Parathyroid adenoma (tissue), 2 donors: ENCODE results near the gene RAPGEF1.

Experiments
- H2AFZ ChIP-seq: fragments of 300-600 bp; sonication (generic); one replicate; pipeline ENCODE4 v1.7.0; 2017; ENCODE audit warnings: antibody characterized with exemption, mild to moderate bottlenecking
- H3K27ac ChIP-seq: fragments of 300-600 bp; sonication (generic); one replicate; pipeline ENCODE4 v1.7.0; 2017
- H3K27me3 ChIP-seq: fragments of 300-600 bp; sonication (generic); one replicate; pipeline ENCODE4 v1.7.0; 2017; ENCODE audit warnings: low read length; ENCODE audit not compliant: control insufficient read depth, insufficient read depth
- H3K36me3 ChIP-seq: fragments of 300-600 bp; sonication (generic); one replicate; pipeline ENCODE4 v1.7.0; 2017; ENCODE audit warnings: low read length; ENCODE audit not compliant: control insufficient read depth, insufficient read depth
- H3K4me1 ChIP-seq: fragments of 300-600 bp; sonication (generic); one replicate; pipeline ENCODE4 v1.7.0; 2017; ENCODE audit warnings: control low read depth
- H3K4me2 ChIP-seq: fragments of 300-600 bp; sonication (generic); one replicate; pipeline ENCODE4 v1.7.0; 2017; ENCODE audit warnings: low read length
- H3K4me3 ChIP-seq: fragments of 300-600 bp; sonication (generic); one replicate; pipeline ENCODE4 v1.7.0; 2017; ENCODE audit warnings: low read depth, low read length
- H3K79me2 ChIP-seq: fragments of 300-600 bp; sonication (generic); one replicate; pipeline ENCODE4 v1.7.0; 2017; ENCODE audit warnings: control low read depth
- H3K9ac ChIP-seq: fragments of 300-600 bp; sonication (generic); one replicate; pipeline ENCODE4 v1.7.0; 2017; ENCODE audit warnings: mild to moderate bottlenecking
- H3K9me3 ChIP-seq: fragments of 300-600 bp; sonication (generic); one replicate; pipeline ENCODE4 v1.7.0; 2017; ENCODE audit warnings: low read length; ENCODE audit not compliant: control insufficient read depth
- TF ChIP-seq, protein P1 (sequence below): fragments of 300-600 bp; sonication (generic); IDR thresholded peaks from one replicate; pipeline ENCODE4 v1.7.0; 2017; ENCODE audit warnings: antibody characterized with exemption, mild to moderate bottlenecking
- donor health status: primary hyperparathyroidism.

RAPGEF1 gene

DNA sequence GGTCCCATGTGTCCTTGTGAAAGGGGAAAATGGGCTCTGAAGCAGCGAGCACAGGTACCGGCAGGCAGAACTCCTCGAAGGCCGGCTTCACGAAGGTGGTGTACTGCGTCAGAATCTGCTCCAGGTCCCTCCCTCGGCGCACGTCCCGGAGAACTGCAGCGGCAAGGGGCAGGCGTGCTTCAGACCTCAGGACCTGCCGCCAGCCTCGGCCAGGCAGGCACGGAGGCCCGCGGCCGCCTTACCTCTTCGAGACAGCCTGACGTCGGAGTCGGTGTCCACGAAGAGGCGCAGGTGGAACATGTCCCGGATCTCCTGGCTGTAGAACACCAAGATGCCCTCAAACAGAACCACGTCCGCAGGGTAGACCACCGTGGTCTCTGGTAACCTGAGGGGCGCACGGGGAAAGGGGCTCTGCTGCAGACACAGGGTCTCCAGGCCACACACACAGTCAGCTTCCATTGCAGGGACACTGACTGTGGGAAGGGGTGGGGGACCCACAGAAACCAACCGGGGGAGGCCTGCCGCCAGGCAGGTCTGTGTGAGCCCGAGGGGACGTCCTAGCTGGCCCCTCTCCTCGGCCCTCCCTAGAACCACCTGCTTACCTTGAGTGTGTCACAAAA lies 210.9 kb downstream of the RAPGEF1 start:
- no peaks in the 10 kb centered on the region for H3K27me3 ChIP-seq
- no peaks in the 10 kb centered on the region for H3K4me1 ChIP-seq
- H2AFZ ChIP-seq: no peak overlapping the region
- no peak overlapping the region for H3K4me2 ChIP-seq
- H3K4me3 ChIP-seq: no peak overlapping the region
- H3K27ac ChIP-seq: no peak overlapping the region
- no peaks in the 10 kb centered on the region for H3K79me2 ChIP-seq
- TF ChIP-seq, protein P1, sequence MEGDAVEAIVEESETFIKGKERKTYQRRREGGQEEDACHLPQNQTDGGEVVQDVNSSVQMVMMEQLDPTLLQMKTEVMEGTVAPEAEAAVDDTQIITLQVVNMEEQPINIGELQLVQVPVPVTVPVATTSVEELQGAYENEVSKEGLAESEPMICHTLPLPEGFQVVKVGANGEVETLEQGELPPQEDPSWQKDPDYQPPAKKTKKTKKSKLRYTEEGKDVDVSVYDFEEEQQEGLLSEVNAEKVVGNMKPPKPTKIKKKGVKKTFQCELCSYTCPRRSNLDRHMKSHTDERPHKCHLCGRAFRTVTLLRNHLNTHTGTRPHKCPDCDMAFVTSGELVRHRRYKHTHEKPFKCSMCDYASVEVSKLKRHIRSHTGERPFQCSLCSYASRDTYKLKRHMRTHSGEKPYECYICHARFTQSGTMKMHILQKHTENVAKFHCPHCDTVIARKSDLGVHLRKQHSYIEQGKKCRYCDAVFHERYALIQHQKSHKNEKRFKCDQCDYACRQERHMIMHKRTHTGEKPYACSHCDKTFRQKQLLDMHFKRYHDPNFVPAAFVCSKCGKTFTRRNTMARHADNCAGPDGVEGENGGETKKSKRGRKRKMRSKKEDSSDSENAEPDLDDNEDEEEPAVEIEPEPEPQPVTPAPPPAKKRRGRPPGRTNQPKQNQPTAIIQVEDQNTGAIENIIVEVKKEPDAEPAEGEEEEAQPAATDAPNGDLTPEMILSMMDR: no peak
- no peaks in the 10 kb centered on the region for H3K9me3 ChIP-seq
- H3K9ac ChIP-seq: no peak overlapping the region
- no peaks in the 10 kb centered on the region for H3K36me3 ChIP-seq

DNA sequence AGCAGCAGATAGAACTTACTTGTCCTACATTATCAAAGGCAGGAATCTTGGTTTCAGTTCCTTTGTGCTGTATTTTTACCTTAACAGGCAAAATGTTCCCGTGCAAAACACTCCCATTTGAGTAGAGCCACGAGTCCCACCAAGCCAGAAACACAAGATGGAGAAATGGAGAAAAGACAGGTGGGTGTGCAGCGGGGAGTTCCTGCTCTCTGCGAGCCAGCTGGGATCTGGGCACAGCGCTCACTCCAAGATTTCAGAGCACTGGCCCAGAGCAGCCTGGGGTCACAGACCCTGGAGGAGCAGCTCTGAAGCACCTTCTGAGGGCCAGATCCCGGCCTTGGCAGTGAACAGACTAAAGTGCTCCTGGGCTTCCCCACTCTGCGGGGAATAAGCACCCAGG lies 211.7 kb downstream of the RAPGEF1 start:
- no peaks in the 10 kb centered on the region for H3K36me3 ChIP-seq

More for the DNA sequence above, 211.7 kb downstream of the RAPGEF1 start:
- Histone ChIP-seq H3K27ac (no peak overlapping the region), H3K9ac (no peak overlapping the region), H3K4me3 (no peak overlapping the region), H3K79me2 (no peaks in the 10 kb centered on the region), H2AFZ (no peak overlapping the region), H3K4me2 (no peak overlapping the region), H3K27me3 (no peaks in the 10 kb centered on the region), H3K9me3 (no peaks in the 10 kb centered on the region), H3K4me1 (no peaks in the 10 kb centered on the region)
- TF ChIP-seq, protein P1: no peak
